LoVo (cell line): ENCODE data around the gene HOXD11.

Experiments
- DNase-seq: peaks from one replicate; pipeline ENCODE4 v3.0.0-alpha.2; 2016; ENCODE audit warnings: low spot score

The HOXD11 gene

GRCh38 chr2:176105078-176105729, 1.9 kb upstream of the HOXD11 start:
- DNase-seq, result no peak

- DNase-seq, result no peak
Measured at GRCh38 chr2:176105730-176106580, 1.1 kb upstream of the HOXD11 start.

DNA sequence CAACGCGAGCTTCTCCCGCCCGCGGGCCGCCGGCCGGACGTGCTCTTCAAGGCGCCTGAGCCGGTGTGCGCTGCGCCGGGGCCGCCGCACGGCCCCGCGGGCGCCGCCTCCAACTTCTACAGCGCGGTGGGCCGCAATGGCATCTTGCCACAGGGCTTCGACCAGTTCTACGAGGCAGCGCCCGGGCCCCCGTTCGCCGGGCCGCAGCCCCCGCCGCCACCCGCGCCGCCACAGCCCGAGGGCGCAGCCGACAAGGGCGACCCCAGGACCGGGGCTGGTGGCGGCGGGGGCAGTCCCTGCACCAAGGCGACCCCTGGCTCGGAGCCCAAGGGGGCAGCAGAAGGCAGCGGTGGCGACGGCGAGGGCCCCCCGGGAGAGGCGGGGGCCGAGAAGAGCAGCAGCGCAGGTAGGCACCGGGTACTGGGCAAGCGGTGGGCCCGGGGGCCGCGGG, 676 bp downstream of the HOXD11 start:
- no peak for DNase-seq

- no peak for DNase-seq
Measured at GRCh38 chr2:176109192-176109901, 2.3 kb downstream of the HOXD11 start.

DNA sequence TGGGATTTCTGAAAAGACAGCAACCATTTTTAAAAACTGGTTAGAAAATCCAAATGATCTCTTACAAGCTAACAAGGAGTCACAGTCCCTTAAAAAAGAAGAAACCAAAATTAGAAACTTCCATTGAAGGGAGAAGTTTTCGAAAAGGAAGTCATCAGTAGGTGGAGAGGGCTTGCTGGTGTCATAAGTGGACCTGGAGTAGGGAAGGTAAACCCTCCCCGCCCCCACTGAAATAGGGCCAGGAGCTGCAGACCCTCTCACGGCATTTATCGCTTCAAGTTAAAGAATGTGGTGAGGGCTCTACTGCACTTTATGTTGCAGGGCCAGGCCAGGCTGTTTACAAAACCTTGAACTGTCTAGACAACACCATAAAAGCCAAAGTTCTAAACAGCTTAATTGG, 2.9 kb downstream of the HOXD11 start:
- DNase-seq, result no peak

GRCh38 chr2:176110415-176111308, 3.6 kb downstream of the HOXD11 start:
- no peak for DNase-seq

DNA sequence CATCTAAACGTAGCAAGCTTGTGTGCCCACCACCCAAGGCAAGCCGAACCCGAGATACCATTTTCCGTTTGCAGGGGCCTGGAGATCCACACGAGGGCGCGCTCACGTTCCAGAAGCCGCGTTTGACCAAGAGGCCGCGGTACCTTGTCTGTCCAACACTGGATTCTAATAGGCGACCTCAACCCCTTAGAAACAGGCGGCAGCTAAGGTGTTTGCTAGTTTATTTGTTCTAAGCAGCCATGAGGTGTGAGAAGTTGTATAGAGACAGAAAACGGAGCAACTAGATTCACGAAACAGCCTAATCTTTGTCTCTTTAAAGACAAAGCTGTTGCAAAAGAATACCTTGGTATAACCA, 4.2 kb downstream of the HOXD11 start:
- peak; percentile 57 for DNase-seq

GRCh38 chr2:176111846-176112374, 4.8 kb downstream of the HOXD11 start:
- no peak for DNase-seq

DNA sequence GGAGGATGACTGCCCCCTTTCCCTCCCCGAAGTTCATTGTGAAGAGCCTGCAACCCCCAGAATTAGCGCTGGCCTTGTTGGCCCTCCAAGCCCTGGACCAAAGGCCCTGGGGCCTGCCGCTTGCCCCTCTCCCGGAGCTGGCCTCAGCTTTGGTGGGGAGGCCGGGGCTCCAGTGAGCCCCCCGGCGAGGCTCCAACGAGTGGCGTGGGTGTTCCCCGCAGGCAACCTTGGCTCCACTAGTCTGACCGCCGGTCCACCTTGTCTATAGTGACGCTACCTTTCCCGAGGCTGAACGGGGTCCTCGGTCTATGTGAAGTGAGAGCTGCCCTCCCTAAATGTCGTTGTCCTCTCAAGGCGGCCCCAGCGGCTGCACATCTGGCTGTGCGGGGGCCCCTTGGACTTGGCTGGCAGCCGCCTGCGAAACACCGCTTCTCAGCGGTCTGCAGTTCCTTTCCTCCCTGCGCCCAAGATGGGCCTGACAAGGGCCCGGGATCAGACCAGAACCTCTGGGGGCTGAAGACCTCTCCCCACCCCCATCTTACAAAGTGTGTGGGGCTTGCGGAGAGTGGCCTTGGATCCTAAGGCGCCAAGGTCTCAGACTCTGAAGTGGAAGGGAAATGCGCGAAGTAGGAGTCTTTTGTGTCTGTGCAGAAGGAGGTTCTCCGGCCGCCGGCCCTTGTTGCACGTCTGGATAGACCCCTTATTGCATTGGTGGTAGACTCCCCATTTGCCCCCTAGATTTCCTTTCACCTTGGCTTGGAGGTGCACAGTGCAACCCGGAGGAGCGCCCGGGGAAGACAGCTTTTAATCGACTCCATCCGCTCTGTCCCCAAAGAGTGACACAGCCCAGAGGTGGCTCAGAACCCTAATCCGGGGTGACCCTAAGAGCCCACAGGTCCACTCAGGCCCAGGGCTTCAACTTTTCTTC, 5.6 kb downstream of the HOXD11 start:
- no peak for DNase-seq

GRCh38 chr2:176114120-176114929, 7.2 kb downstream of the HOXD11 start:
- no peak for DNase-seq

GRCh38 chr2:176114930-176115625, 8.0 kb downstream of the HOXD11 start:
- no peak for DNase-seq

DNA sequence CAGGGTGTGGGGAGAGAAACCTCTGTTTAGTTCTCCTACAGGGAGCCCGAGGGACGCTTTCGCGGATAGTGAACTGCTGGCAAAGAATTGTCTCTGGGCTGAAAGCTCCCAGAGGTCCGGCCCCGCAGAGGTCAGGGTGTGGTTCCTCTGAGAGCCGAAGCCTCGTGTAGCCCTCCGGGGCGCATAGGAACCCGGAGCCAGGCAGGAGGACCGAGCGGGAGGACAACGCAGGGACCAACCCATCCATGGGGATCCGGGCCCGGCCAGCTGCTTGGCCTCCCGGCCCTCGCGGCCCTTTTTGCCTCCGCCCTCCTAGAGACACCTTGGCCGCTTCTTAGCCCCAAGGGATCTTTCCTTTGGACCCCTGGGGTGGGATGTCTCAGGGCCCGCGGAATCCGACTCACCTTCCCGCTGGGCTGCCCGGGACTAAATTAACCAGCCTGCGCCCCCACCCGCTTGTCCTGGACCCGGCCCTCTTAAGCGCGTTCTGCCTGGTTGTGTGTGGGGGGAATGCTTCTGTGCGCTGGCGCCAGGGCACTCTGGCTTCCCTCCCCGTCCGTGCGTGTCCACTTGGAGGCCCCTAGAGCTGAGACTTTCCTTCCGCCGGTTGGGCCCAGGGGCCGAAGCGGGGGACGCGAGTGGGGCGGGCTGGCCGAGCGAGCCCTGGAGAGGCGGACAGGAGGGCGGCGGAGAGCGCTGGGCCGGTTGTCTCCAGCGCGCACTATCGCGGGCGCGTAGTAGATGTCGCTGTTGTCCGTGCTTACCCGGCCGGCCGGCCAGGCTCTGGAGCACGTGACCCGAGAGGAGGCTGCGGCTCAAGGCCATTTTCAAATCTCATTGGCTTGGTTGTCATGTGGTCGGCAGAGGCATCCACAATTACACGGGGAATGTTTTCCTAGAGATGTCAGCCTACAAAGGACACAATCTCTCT, 9.1 kb downstream of the HOXD11 start, which contains the start of gene HOXD10:
Gene HOXD10 (plus strand): TSS at position 896 of the 931 bp plus-strand sequence. CDS start 56 bp downstream, outside the sequence.
- DNase-seq, result no peak

DNA sequence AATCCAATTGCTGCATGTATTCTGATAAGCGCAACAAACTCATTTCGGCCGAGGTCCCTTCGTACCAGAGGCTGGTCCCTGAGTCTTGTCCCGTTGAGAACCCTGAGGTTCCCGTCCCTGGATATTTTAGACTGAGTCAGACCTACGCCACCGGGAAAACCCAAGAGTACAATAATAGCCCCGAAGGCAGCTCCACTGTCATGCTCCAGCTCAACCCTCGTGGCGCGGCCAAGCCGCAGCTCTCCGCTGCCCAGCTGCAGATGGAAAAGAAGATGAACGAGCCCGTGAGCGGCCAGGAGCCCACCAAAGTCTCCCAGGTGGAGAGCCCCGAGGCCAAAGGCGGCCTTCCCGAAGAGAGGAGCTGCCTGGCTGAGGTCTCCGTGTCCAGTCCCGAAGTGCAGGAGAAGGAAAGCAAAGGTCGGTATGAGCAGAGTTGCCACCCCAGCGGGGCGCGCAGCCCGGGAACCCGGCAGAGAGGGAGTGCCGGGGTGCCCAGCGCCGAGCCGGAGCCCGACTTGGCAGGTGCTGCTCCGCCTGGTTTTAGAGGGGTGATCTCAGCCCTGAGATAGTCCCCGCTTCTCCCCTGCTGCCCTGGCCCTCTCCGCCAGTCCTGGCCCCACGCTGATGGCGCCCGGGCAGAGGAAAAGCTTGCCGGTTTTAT, 10.2 kb downstream of the HOXD11 start:
- no peak for DNase-seq

GRCh38 chr2:176117823-176118371, 10.8 kb downstream of the HOXD11 start:
- no peak for DNase-seq

- peak; percentile 67 for DNase-seq
Measured at GRCh38 chr2:176118601-176119339, 11.7 kb downstream of the HOXD11 start.
